ENCODE measurements around the gene WBP4.
A peak's percentile ranks its signal among the peaks of the same experiment; 100 is the strongest.
"Not testable (repeated sequence)": the region's sequence is repeated elsewhere in the genome, so short reads cannot be mapped to it uniquely, and the experiment has no call there.

WBP4 gene

DNA sequence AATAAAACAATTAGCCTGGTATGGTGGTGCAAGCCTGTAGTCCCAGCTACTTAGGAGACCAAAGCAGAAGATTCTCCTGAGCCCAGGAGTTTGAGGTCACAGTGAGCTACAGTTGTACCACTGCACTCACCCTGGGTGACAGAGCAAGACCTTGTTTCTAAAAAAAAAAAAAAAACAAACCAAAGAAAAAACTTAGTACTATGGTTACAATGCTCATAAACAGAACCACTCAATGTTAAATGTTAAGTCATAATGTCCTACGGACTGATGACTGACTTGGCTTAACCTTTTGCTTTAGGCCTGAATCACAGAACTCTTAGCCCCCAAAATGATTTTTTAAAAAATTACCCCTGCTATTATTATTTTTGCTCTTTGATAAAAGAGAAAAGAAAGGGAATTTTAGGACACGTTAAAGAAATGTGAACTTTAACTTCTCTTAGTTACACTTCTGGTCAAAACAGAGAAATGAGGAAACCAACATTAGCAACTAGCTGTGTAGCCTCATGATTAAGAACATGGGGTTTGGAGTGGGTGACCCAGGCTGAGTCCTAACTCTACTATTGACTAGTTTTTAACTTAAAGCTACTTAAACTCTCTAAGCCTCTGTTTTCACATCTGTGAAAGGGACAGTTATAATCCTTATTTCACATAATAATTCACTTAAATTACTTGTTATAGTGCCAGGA is 28.5 kb upstream of the WBP4 start:
- H3K4me1 Mint-ChIP-seq (ENCODE audit: low read depth) = peaks cover 27% of the 10 kb centered on the region
- no peaks in the 10 kb centered on the region for H3K9me3 Mint-ChIP-seq
- H3K4me3 Mint-ChIP-seq = no peak overlapping the region
- no peaks in the 10 kb centered on the region for H3K27me3 Mint-ChIP-seq
- H3K36me3 Mint-ChIP-seq (ENCODE audit: low read depth) = no peaks in the 10 kb centered on the region
- H3K27ac Mint-ChIP-seq = no peak overlapping the region
- no peak for DNase-seq

DNA sequence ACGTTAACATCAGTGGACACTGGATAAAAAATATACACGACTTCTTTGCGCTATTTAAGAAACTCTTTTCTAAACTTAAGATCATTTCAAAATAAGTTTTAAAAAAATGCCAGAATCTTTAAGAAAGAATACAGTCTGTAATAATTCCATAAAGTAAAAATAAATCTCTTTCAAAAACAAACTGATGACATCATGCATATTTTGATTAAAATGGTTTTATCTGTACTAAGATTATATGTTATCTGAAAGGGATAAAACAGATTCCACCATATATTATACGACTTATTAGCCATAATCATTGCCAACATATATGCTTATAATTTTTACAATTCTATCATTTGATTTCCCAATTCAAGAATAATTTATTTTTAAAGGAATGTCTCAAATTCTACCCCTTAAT is 26.9 kb upstream of the WBP4 start:
- Mint-ChIP-seq H3K27ac (no peak overlapping the region), H3K27me3 (no peaks in the 10 kb centered on the region), H3K36me3 (ENCODE audit: low read depth) (no peaks in the 10 kb centered on the region), H3K4me1 (ENCODE audit: low read depth) (peaks cover 26% of the 10 kb centered on the region), H3K9me3 (no peaks in the 10 kb centered on the region), H3K4me3 (no peak overlapping the region)
- no peak for DNase-seq

DNA sequence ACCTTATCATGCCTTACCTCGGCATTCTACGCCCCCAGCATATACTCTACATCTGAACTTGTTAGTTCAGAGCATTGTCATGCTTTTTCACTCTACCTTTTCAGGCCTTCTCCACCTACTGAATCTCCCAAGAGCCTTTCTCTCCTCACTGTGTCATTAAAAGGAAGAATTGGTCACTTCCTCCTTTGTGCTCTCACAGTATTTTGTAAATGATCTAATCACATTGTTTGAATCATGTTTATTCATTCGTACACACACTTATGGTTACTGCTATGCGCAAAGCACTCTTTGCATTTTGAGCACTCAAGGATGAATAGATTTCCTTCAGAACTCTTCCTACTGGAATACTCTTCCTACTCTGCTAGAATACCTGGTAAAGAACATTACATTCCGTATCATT is 26.4 kb upstream of the WBP4 start:
- Mint-ChIP-seq H3K27ac (no peak overlapping the region), H3K27me3 (no peaks in the 10 kb centered on the region), H3K4me1 (ENCODE audit: low read depth) (peaks cover 26% of the 10 kb centered on the region), H3K4me3 (no peak overlapping the region), H3K9me3 (no peaks in the 10 kb centered on the region), H3K36me3 (ENCODE audit: low read depth) (no peaks in the 10 kb centered on the region)
- DNase-seq = no peak

DNA sequence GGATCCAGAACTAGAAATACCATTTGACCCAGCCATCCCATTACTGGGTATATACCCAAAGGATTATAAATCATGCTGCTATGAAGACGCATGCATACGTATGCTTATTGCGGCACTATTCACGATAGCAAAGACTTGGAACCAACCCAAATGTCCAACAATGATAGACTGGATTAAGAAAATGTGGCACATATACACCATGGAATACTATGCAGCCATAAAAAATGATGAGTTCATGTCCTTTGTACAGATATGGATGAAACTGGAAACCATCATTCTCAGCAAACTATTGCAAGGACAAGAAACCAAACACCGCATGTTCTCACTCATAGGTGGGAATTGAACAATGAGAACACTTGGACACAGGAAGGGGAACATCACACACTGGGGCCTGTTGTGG is 24.8 kb upstream of the WBP4 start:
- not testable (repeated sequence) for H3K27ac Mint-ChIP-seq; H3K4me3 Mint-ChIP-seq; DNase-seq; H3K27me3 Mint-ChIP-seq; H3K9me3 Mint-ChIP-seq; H3K36me3 Mint-ChIP-seq (ENCODE audit: low read depth)
- H3K4me1 Mint-ChIP-seq (ENCODE audit: low read depth) = peaks cover 33% of the 10 kb centered on the region

DNA sequence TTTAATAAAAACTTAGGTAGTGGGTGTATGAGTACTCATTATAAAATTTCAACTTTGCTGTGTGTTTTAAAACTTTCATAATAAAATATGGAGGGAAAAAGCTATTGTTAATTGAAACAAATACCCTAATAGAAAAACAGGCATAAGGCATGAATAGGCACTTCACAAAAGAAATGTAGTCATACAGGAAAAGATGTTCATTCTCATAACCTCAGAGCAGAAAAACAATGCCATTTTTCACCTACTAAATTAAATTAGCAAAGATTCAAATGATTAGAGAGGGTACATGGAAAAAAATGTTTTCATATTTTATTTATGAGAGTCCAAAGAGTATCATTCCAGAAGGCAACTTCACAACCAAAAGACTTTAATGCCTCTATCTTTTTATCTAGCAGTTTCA is 21.6 kb upstream of the WBP4 start:
- H3K27me3 Mint-ChIP-seq = no peaks in the 10 kb centered on the region
- H3K36me3 Mint-ChIP-seq (ENCODE audit: low read depth) = no peaks in the 10 kb centered on the region
- H3K27ac Mint-ChIP-seq = no peak overlapping the region
- no peak overlapping the region for H3K4me3 Mint-ChIP-seq
- no peak for DNase-seq
- no peaks in the 10 kb centered on the region for H3K9me3 Mint-ChIP-seq
- H3K4me1 Mint-ChIP-seq (ENCODE audit: low read depth) = peaks cover 23% of the 10 kb centered on the region

DNA sequence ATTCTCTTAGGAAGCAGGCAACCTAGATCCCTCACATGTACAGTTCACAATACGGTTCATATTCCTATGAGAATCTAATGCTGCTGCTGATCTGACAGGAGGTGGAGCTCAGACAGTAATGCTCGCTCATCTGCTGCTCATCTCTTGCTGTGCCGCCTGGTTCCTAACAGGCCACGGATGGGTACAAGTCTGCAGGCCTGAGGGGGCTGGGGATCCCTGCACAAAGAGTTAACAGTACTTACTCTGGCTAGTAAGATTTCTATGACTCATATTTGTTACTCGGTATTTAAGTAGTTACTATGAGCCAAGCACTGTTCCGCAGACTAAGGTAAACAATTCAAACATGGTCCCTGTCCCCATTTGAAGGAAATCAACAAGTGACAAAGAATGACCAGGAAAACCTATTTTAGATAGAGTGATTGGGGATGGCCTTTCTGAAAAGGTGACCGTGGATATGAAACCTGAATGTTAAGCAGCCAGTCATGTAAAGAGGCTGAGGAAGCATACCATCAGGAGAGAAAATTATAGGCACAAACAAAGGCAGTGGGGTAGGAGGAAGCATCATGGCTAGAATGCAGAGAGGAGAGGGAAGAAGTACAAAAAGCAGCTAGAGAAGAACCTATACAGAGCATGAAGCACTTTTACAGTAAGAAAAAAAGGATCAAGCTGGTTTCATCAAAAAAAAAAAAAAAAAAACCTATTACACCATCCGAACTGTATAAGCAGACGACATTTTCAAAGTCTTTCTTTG is 20.6 kb upstream of the WBP4 start:
- Mint-ChIP-seq H3K4me3 (no peak overlapping the region), H3K4me1 (ENCODE audit: low read depth) (peaks cover 17% of the 10 kb centered on the region), H3K27me3 (no peaks in the 10 kb centered on the region), H3K27ac (no peak overlapping the region), H3K9me3 (no peaks in the 10 kb centered on the region), H3K36me3 (ENCODE audit: low read depth) (no peaks in the 10 kb centered on the region)
- DNase-seq = no peak

DNA sequence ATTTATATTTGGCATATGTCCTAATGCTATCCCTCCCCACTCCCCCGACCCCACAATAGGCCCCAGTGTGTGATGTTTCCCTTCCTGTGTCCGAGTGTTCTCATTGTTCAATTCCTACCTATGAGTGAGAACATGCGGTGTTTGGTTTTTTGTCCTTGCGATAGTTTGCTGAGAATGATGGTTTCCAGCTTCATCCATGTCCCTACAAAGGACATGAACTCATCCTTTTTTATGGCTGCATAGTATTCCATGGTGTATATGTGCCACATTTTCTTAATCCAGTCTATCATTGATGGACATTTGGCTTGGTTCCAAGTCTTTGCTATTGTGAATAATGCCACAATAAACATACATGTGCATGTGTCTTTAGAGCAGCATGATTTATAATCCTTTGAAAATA is 18.9 kb upstream of the WBP4 start:
- H3K9me3 Mint-ChIP-seq; H3K27ac Mint-ChIP-seq; H3K4me3 Mint-ChIP-seq; H3K27me3 Mint-ChIP-seq; DNase-seq; H3K36me3 Mint-ChIP-seq (ENCODE audit: low read depth): not testable (repeated sequence)
- peaks cover 17% of the 10 kb centered on the region for H3K4me1 Mint-ChIP-seq (ENCODE audit: low read depth)

DNA sequence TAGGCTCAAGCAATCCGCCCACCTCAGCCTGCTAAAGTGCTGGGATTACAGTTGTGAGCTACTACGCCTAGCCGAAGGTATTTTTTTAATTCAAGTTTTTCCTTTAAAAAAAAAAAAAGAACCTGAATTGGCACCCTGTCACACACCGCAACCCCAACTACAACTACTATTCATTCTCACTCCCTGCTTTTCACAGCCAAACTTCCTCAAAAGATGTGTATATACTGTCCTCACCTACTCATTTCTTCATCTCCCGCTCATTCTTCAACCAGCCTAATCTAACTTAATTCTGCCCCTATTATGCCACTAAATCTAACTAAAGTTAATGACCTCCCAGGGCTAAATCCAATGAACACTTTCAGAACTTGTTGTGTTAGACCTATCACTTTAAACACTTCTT is 12.7 kb upstream of the WBP4 start:
- H3K4me1 Mint-ChIP-seq (ENCODE audit: low read depth) = peaks cover 33% of the 10 kb centered on the region
- no peak for DNase-seq
- no peak overlapping the region for H3K4me3 Mint-ChIP-seq
- peaks cover 10% of the 10 kb centered on the region for H3K36me3 Mint-ChIP-seq (ENCODE audit: low read depth)
- H3K27me3 Mint-ChIP-seq = no peaks in the 10 kb centered on the region
- no peaks in the 10 kb centered on the region for H3K9me3 Mint-ChIP-seq
- no peak overlapping the region for H3K27ac Mint-ChIP-seq

DNA sequence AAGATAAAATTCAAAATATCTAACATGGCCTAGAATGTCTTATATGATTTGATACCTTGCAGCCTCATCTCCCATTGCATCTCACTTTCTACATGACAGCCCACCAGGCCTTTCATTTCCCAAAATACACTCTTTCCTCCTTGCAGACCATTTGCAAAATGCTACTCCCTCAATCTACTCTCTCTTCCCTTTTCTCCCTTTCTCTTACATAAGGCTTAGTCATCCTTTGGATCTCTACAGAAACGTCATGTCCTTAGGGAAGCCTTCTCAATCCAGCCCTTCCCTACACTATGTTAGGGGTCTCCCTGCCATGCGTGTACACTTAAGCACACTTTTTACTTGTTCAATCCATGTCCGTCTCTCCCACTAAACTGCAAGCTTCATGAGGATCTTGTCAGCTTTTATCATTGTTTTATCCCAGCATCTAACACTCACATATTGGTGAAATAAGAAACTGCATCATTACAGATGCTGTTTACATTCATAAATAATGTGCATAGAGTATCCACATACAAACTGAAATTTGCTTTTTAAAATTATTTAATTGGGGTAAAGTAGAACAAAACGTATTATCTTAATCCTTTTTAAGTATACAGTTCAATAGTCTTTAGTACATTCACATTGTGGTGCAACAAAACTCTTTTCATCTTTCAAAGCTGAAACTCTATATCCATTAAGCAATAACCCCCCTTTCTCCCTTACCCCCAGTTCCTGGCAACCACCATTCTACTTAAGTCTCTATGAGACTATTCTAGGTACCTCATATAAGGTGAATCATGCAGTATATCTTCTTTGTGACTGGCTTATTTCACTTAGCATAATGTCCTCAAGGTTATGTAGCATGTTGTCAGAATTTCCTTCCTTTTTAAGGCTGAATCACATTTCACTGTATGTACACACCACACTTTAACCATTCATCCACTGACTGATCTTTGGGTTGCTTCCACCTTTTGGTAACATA is 11.5 kb upstream of the WBP4 start:
- Mint-ChIP-seq H3K4me3 (no peak overlapping the region), H3K36me3 (ENCODE audit: low read depth) (peaks cover 10% of the 10 kb centered on the region), H3K27ac (peak overlapping the region; percentile 19), H3K4me1 (ENCODE audit: low read depth) (peaks cover 44% of the 10 kb centered on the region), H3K27me3 (no peaks in the 10 kb centered on the region), H3K9me3 (no peaks in the 10 kb centered on the region)
- no peak for DNase-seq

DNA sequence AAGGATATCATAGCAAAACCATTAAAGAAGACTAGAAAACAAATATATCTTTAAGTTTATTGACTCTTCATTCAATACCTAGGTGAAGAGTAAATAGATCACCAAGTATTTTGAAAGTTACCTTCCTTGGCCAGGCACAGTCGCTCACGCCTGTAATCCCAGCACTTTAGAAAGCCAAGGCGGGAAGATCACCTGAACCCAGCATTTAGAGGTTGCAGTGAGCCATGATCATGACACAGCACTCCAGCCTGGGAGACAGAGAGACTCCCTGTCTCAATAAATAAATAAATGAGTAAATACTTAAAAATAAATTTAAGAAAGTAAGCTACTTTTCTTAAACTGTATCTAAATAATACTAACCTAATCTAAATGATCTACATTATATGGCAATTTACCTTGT is 8.9 kb upstream of the WBP4 start:
- H3K9me3 Mint-ChIP-seq = no peaks in the 10 kb centered on the region
- no peak overlapping the region for H3K4me3 Mint-ChIP-seq
- no peaks in the 10 kb centered on the region for H3K27me3 Mint-ChIP-seq
- no peak for DNase-seq
- H3K4me1 Mint-ChIP-seq (ENCODE audit: low read depth) = peaks cover 62% of the 10 kb centered on the region
- H3K27ac Mint-ChIP-seq = no peak overlapping the region
- H3K36me3 Mint-ChIP-seq (ENCODE audit: low read depth) = peaks cover 2% of the 10 kb centered on the region

DNA sequence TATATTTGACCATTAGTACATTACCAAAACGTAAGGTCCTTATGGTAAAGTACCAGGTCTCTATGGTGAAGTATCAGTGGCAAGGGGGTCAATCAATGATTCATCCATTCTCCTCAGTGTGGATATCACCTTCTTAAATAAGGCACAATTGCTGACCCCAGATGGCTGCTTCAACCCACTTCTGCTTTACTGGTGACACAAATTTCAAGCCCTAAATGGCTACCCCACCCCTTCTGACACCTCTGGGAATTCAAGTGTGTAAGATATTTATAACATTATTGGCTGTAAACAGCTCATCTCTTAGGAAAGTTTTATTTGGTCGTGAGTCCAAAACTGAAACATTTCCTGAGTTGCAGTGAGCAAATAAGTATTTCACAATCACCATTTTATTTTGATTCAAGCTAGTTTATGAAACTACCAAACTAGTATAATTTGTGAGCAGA is 7.9 kb upstream of the WBP4 start:
- Mint-ChIP-seq H3K4me3 (no peak overlapping the region), H3K9me3 (no peaks in the 10 kb centered on the region), H3K27me3 (no peaks in the 10 kb centered on the region), H3K27ac (no peak overlapping the region), H3K4me1 (ENCODE audit: low read depth) (peaks cover 69% of the 10 kb centered on the region), H3K36me3 (ENCODE audit: low read depth) (peaks cover 2% of the 10 kb centered on the region)
- DNase-seq = no peak

DNA sequence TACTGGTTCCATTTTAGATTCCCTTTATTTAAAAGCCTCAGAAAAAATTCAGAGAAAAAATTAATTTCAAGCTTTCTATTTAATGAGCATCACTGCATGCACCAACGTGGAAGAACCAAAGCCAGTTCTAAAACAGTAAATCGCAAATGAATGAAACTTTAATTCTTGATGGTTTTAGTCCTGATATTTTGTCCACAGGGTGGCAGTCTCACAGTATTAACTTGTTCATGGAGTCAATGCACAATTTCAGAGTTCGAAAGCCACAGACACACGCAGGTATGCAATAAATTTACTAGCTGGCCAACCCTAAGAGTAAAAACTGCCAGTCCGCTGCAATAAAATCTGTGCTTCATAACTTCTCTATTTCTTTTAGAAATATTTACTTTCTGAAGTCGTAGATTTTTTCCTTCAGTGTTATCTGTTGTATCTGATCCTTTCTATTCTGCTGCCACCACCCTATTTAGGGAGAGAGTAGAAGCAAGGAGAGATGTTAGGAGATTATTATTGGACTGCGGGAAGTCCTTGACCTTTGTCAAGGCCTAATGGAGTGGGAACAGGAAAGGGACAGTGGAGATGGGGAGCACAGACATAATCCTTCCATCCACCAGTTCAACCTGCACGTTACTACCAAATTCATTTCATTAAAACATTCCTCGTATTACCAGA is 7.0 kb upstream of the WBP4 start:
- peaks cover 71% of the 10 kb centered on the region for H3K4me1 Mint-ChIP-seq (ENCODE audit: low read depth)
- DNase-seq = no peak
- H3K4me3 Mint-ChIP-seq = peak overlapping the region; percentile 29
- no peaks in the 10 kb centered on the region for H3K27me3 Mint-ChIP-seq
- peaks cover 3% of the 10 kb centered on the region for H3K36me3 Mint-ChIP-seq (ENCODE audit: low read depth)
- H3K9me3 Mint-ChIP-seq = no peaks in the 10 kb centered on the region
- H3K27ac Mint-ChIP-seq = no peak overlapping the region

DNA sequence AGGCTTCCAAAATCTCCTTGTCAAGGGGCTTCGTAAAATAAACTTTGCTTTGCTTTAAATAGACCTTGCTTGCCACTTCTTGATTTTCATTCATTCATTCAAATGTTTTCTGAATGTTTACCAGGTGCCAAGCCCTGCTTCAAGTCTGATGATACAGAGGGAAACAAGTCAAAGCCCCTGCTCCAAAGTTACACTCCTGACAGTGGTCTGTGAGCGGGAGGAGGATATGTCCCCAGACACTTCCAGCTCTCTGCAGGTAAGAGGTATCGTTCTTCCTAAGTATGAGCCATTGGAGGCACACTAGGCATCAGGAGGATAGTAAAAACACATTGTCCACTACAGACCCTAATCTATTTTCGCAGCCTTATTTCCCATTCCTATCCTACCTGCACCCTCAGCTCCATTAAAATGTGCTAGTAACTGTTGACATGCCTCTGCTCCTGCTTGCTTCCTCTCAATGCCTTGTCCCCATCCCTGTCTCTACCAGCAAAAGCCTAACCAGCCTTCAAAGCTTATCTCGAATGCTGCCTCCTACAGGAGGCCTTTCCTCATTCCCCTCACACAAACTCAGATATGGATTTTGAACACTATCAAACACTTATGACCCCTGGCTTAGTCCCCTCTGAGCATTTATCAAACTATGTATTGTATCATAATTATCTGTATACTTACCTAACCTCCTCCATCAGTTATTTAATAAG is 6.2 kb upstream of the WBP4 start:
- Mint-ChIP-seq H3K27me3 (no peaks in the 10 kb centered on the region), H3K9me3 (no peaks in the 10 kb centered on the region), H3K4me1 (ENCODE audit: low read depth) (peaks cover 69% of the 10 kb centered on the region), H3K4me3 (no peak overlapping the region), H3K27ac (no peak overlapping the region), H3K36me3 (ENCODE audit: low read depth) (peaks cover 8% of the 10 kb centered on the region)
- DNase-seq = no peak

DNA sequence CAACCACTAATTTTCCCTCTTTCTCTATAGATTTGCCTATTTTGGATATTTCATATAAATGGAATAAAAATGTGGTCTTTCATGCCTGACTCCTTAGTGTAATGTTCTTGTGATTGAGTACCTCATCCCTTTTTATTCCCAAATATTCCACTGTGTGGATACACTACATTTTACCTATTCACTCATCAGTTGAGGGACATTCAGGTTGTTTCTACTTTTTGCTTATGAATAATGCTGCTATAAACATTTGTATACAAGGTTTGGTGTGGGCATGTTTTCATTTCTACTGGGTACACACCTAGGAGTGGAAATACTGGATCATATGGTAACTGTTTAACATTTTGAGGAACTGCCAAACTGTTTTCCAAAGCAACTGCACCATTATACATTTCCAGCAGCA is 5.1 kb upstream of the WBP4 start:
- Mint-ChIP-seq H3K27ac (peak overlapping the region; percentile 11), H3K9me3 (no peaks in the 10 kb centered on the region), H3K36me3 (ENCODE audit: low read depth) (peaks cover 16% of the 10 kb centered on the region), H3K4me3 (no peak overlapping the region), H3K27me3 (no peaks in the 10 kb centered on the region), H3K4me1 (ENCODE audit: low read depth) (peaks cover 61% of the 10 kb centered on the region)
- DNase-seq = no peak

Data from activated T-cell treated with anti-CD3 and anti-CD28 coated beads, Interleukin-2, amount 50 U/mL, for 24 hours (primary cell).